ENCODE results near the gene TSPAN14. TPM values are rescaled to one million over a fixed set of nuclear protein-coding genes. Genes with fewer than 3 reads are reported as not detected.

TSPAN14 gene
- total and polyA plus RNA-seq, 5 donors from 2014 or later, result 157 to 270 (median 190) TPM

- DNase-seq (no peak), ATAC-seq (ENCODE audit: low read depth in 2 of 2) (no peak)
- Mint-ChIP-seq H3K4me3 (peak overlapping the region; percentile 77 to 89 (median 80)), H3K4me1 (peaks cover 19 to 98% (median 63%) of the 10 kb centered on the region in 4 donors), H3K36me3 (peaks cover 41% of the 10 kb centered on the region), H3K9me3 (no peaks in the 10 kb centered on the region), H3K27ac (peak overlapping the region; percentile 89 to 99 (median 93)), H3K27me3 (no peaks in the 10 kb centered on the region)
- H3K4me1 ChIP-seq (ENCODE audit: control insufficient read depth, insufficient read depth, low read length, poor library complexity, severe bottlenecking), result peaks cover 100% of the 10 kb centered on the region
- peak overlapping the region; percentile 85 for H3K27ac ChIP-seq (ENCODE audit: insufficient read depth, low read length, poor library complexity, severe bottlenecking)
- no peaks in the 10 kb centered on the region for H3K27me3 ChIP-seq (ENCODE audit: control insufficient read depth, insufficient read depth, low read length)
- peak overlapping the region; percentile 52 for H3K4me3 ChIP-seq (ENCODE audit: low read depth, low read length)
- no peaks in the 10 kb centered on the region for H3K9me3 ChIP-seq (ENCODE audit: control insufficient read depth in 2 of 2, low read length in 2 of 2)
- peaks cover 29% of the 10 kb centered on the region for H3K36me3 ChIP-seq (ENCODE audit: control insufficient read depth, insufficient read depth, low read length)
Measured at GRCh38 chr10:80471001-80471400, 16.9 kb downstream of the TSPAN14 start.

GRCh38 chr10:80471715-80472233 lies 17.7 kb downstream of the TSPAN14 start:
- Mint-ChIP-seq H3K4me1 (peaks cover 18 to 96% (median 57%) of the 10 kb centered on the region in 4 donors), H3K27ac (peak overlapping the region; percentile 89 to 99 (median 93)), H3K9me3 (no peaks in the 10 kb centered on the region), H3K27me3 (no peaks in the 10 kb centered on the region), H3K36me3 (peaks cover 41% of the 10 kb centered on the region), H3K4me3 (peak overlapping the region; percentile 77 to 89 (median 82))
- no peaks in the 10 kb centered on the region for H3K27me3 ChIP-seq (ENCODE audit: control insufficient read depth, insufficient read depth, low read length)
- no peaks in the 10 kb centered on the region for H3K9me3 ChIP-seq (ENCODE audit: control insufficient read depth in 2 of 2, low read length in 2 of 2)
- H3K4me1 ChIP-seq (ENCODE audit: control insufficient read depth, insufficient read depth, low read length, poor library complexity, severe bottlenecking), result peaks cover 98% of the 10 kb centered on the region
- peaks cover 31% of the 10 kb centered on the region for H3K36me3 ChIP-seq (ENCODE audit: control insufficient read depth, insufficient read depth, low read length)
- H3K4me3 ChIP-seq (ENCODE audit: low read depth, low read length), result peak overlapping the region; percentile 52
- peak overlapping the region; percentile 85 for H3K27ac ChIP-seq (ENCODE audit: insufficient read depth, low read length, poor library complexity, severe bottlenecking)
- no peak for DNase-seq
- ATAC-seq (ENCODE audit: low read depth in 2 of 2), result peak; percentile 7 to 10

GRCh38 chr10:80472234-80473095 lies 18.4 kb downstream of the TSPAN14 start:
- Histone ChIP-seq H3K4me1 (ENCODE audit: control insufficient read depth, insufficient read depth, low read length, poor library complexity, severe bottlenecking) (peaks cover 96% of the 10 kb centered on the region), H3K27me3 (ENCODE audit: control insufficient read depth, insufficient read depth, low read length) (no peaks in the 10 kb centered on the region), H3K4me3 (ENCODE audit: low read depth, low read length) (peak overlapping the region; percentile 52), H3K27ac (ENCODE audit: insufficient read depth, low read length, poor library complexity, severe bottlenecking) (peak overlapping the region; percentile 85), H3K9me3 (ENCODE audit: control insufficient read depth in 2 of 2, low read length in 2 of 2) (no peaks in the 10 kb centered on the region), H3K36me3 (ENCODE audit: control insufficient read depth, insufficient read depth, low read length) (peaks cover 37% of the 10 kb centered on the region)
- Mint-ChIP-seq H3K4me1 (peaks cover 24 to 96% (median 58%) of the 10 kb centered on the region in 4 donors), H3K27ac (peak overlapping the region; percentile 89 to 99 (median 93)), H3K36me3 (peaks cover 47% of the 10 kb centered on the region), H3K9me3 (no peaks in the 10 kb centered on the region), H3K27me3 (no peaks in the 10 kb centered on the region), H3K4me3 (peak overlapping the region; percentile 77 to 89 (median 82))
- DNase-seq, result peak in 2 of 3 donors; percentile 34 to 79
- peak; percentile 72 to 77 for ATAC-seq (ENCODE audit: low read depth in 2 of 2)

- Mint-ChIP-seq H3K4me1 (peaks cover 31 to 96% (median 60%) of the 10 kb centered on the region in 4 donors), H3K27me3 (no peaks in the 10 kb centered on the region), H3K4me3 (peak overlapping the region; percentile 77 to 89 (median 82)), H3K9me3 (peaks cover 0 to 5% (median 0%) of the 10 kb centered on the region in 7 donors), H3K36me3 (peaks cover 53% of the 10 kb centered on the region), H3K27ac (peak overlapping the region; percentile 89 to 99 (median 93))
- no peak for ATAC-seq (ENCODE audit: low read depth in 2 of 2)
- Histone ChIP-seq H3K4me3 (ENCODE audit: low read depth, low read length) (peak overlapping the region; percentile 52), H3K36me3 (ENCODE audit: control insufficient read depth, insufficient read depth, low read length) (peaks cover 44% of the 10 kb centered on the region), H3K9me3 (ENCODE audit: control insufficient read depth in 2 of 2, low read length in 2 of 2) (peaks cover 1 to 3% of the 10 kb centered on the region in 2 experiments), H3K4me1 (ENCODE audit: control insufficient read depth, insufficient read depth, low read length, poor library complexity, severe bottlenecking) (peaks cover 94% of the 10 kb centered on the region), H3K27ac (ENCODE audit: insufficient read depth, low read length, poor library complexity, severe bottlenecking) (peak overlapping the region; percentile 85), H3K27me3 (ENCODE audit: control insufficient read depth, insufficient read depth, low read length) (no peaks in the 10 kb centered on the region)
- no peak for DNase-seq
Measured at GRCh38 chr10:80473096-80473657, 19.1 kb downstream of the TSPAN14 start.

GRCh38 chr10:80473692-80474596 lies 19.8 kb downstream of the TSPAN14 start:
- Histone ChIP-seq H3K27me3 (ENCODE audit: control insufficient read depth, insufficient read depth, low read length) (no peaks in the 10 kb centered on the region), H3K4me3 (ENCODE audit: low read depth, low read length) (peak overlapping the region; percentile 26), H3K9me3 (ENCODE audit: control insufficient read depth in 2 of 2, low read length in 2 of 2) (peaks cover 3 to 4% of the 10 kb centered on the region in 2 experiments), H3K4me1 (ENCODE audit: control insufficient read depth, insufficient read depth, low read length, poor library complexity, severe bottlenecking) (peaks cover 86% of the 10 kb centered on the region), H3K36me3 (ENCODE audit: control insufficient read depth, insufficient read depth, low read length) (peaks cover 49% of the 10 kb centered on the region), H3K27ac (ENCODE audit: insufficient read depth, low read length, poor library complexity, severe bottlenecking) (peak overlapping the region; percentile 85)
- H3K27ac Mint-ChIP-seq, result peak overlapping the region; percentile 71 to 99 (median 89)
- DNase-seq (no peak), ATAC-seq (ENCODE audit: low read depth in 2 of 2) (no peak)
- peak overlapping the region in 3 of 4 donors; percentile 39 to 69 (median 60) for H3K4me3 Mint-ChIP-seq
- H3K27me3 Mint-ChIP-seq, result no peaks in the 10 kb centered on the region
- H3K36me3 Mint-ChIP-seq, result peaks cover 56% of the 10 kb centered on the region
- H3K4me1 Mint-ChIP-seq, result peaks cover 33 to 96% (median 61%) of the 10 kb centered on the region in 4 donors
- H3K9me3 Mint-ChIP-seq, result peaks cover 0 to 10% (median 0%) of the 10 kb centered on the region in 7 donors

- Mint-ChIP-seq H3K9me3 (peaks cover 0 to 10% (median 0%) of the 10 kb centered on the region in 7 donors), H3K27me3 (no peaks in the 10 kb centered on the region), H3K27ac (peak overlapping the region; percentile 71 to 89 (median 89)), H3K36me3 (peaks cover 53% of the 10 kb centered on the region), H3K4me3 (peak overlapping the region in 3 of 4 donors; percentile 39 to 69 (median 60)), H3K4me1 (peaks cover 33 to 91% (median 56%) of the 10 kb centered on the region in 4 donors)
- Histone ChIP-seq H3K9me3 (ENCODE audit: control insufficient read depth in 2 of 2, low read length in 2 of 2) (peaks cover 3 to 4% of the 10 kb centered on the region in 2 experiments), H3K27me3 (ENCODE audit: control insufficient read depth, insufficient read depth, low read length) (no peaks in the 10 kb centered on the region), H3K36me3 (ENCODE audit: control insufficient read depth, insufficient read depth, low read length) (peaks cover 46% of the 10 kb centered on the region), H3K4me3 (ENCODE audit: low read depth, low read length) (no peak overlapping the region), H3K27ac (ENCODE audit: insufficient read depth, low read length, poor library complexity, severe bottlenecking) (peak overlapping the region; percentile 85), H3K4me1 (ENCODE audit: control insufficient read depth, insufficient read depth, low read length, poor library complexity, severe bottlenecking) (peaks cover 80% of the 10 kb centered on the region)
- ATAC-seq (ENCODE audit: low read depth in 2 of 2) (no peak), DNase-seq (no peak)
Measured at GRCh38 chr10:80474597-80474910, 20.4 kb downstream of the TSPAN14 start.

GRCh38 chr10:80474941-80475340 lies 20.8 kb downstream of the TSPAN14 start:
- Histone ChIP-seq H3K4me3 (ENCODE audit: low read depth, low read length) (no peak overlapping the region), H3K36me3 (ENCODE audit: control insufficient read depth, insufficient read depth, low read length) (peaks cover 42% of the 10 kb centered on the region), H3K27me3 (ENCODE audit: control insufficient read depth, insufficient read depth, low read length) (no peaks in the 10 kb centered on the region), H3K9me3 (ENCODE audit: control insufficient read depth in 2 of 2, low read length in 2 of 2) (peaks cover 3 to 4% of the 10 kb centered on the region in 2 experiments), H3K27ac (ENCODE audit: insufficient read depth, low read length, poor library complexity, severe bottlenecking) (peak overlapping the region; percentile 85), H3K4me1 (ENCODE audit: control insufficient read depth, insufficient read depth, low read length, poor library complexity, severe bottlenecking) (peaks cover 76% of the 10 kb centered on the region)
- DNase-seq (no peak), ATAC-seq (ENCODE audit: low read depth in 2 of 2) (no peak)
- Mint-ChIP-seq H3K9me3 (peaks cover 0 to 10% (median 0%) of the 10 kb centered on the region in 7 donors), H3K4me1 (peaks cover 33 to 88% (median 55%) of the 10 kb centered on the region in 4 donors), H3K27me3 (no peaks in the 10 kb centered on the region), H3K27ac (peak overlapping the region; percentile 36 to 89 (median 89)), H3K4me3 (peak overlapping the region in 3 of 4 donors; percentile 39 to 69 (median 60)), H3K36me3 (peaks cover 51% of the 10 kb centered on the region)
